Activated CD4-positive, alpha-beta T cell treated with anti-CD3 and anti-CD28 coated beads, Interleukin-2, Interleukin-6, amounts not matched to agents 100 ng/mL and 50 ng/mL, durations not matched to agents 16 hours and 8 hours (primary cell): Measurements from ENCODE around the gene FKBP4.

ENCODE experiments used
- DNase-seq: peaks from one replicate; pipeline ENCODE4 v3.0.0-alpha.2; 2020

The FKBP4 gene

GRCh38 chr12:2783936-2784600 lies 10.7 kb upstream of the FKBP4 start:
- DNase-seq, result peak; percentile 55

GRCh38 chr12:2785017-2785416 lies 9.8 kb upstream of the FKBP4 start:
- DNase-seq, result no peak

- no peak for DNase-seq
These were observed 3.7 kb upstream of the FKBP4 start for GRCh38 chr12:2791089-2791488.

- DNase-seq, result no peak
These were observed 1.9 kb upstream of the FKBP4 start for GRCh38 chr12:2792671-2793500.

- no peak for DNase-seq
These were observed 1.2 kb upstream of the FKBP4 start for GRCh38 chr12:2793561-2793960.

- DNase-seq, result no peak
These were observed 507 bp upstream of the FKBP4 start for GRCh38 chr12:2794191-2794735.

GRCh38 chr12:2795291-2796186 lies 769 bp downstream of the FKBP4 start:
- DNase-seq, result peak; percentile 80

GRCh38 chr12:2796187-2796666 lies 1.5 kb downstream of the FKBP4 start:
- DNase-seq, result no peak

- DNase-seq, result no peak
These were observed 3.1 kb downstream of the FKBP4 start for GRCh38 chr12:2797721-2798418.

- DNase-seq, result no peak
These were observed 5.3 kb downstream of the FKBP4 start for GRCh38 chr12:2800046-2800570.

- no peak for DNase-seq
These were observed 6.4 kb downstream of the FKBP4 start for GRCh38 chr12:2801044-2801783.

GRCh38 chr12:2803635-2804392 lies 9.0 kb downstream of the FKBP4 start:
- no peak for DNase-seq

- no peak for DNase-seq
These were observed 9.8 kb downstream of the FKBP4 start for GRCh38 chr12:2804393-2805142.

GRCh38 chr12:2805143-2805520 lies 10.4 kb downstream of the FKBP4 start:
- no peak for DNase-seq

- DNase-seq, result no peak
These were observed 11.9 kb downstream of the FKBP4 start for GRCh38 chr12:2806700-2807099.

- DNase-seq, result no peak
These were observed 17.0 kb downstream of the FKBP4 start for GRCh38 chr12:2811801-2812200.

GRCh38 chr12:2812290-2813213 lies 17.8 kb downstream of the FKBP4 start, which contains the start of gene ITFG2:
TSS of gene ITFG2 (plus strand) at chr12:2812668. CDS start at chr12:2812761, 93 bp downstream.
- peak; percentile 99 for DNase-seq
